ENCODE results near the gene ABCG1.

GRCh38 chr21:42266971-42267556, 48.1 kb downstream of the ABCG1 start:
- TF ChIP-seq CEBPB (IDR thresholded peaks at IDR 0.05; ENCODE audit: low read depth, low read length) = no peak
- no peak for TF ChIP-seq POLR2A (IDR thresholded peaks at IDR 0.05; ENCODE audit: low read depth, low read length)
- TF ChIP-seq CTCF (conservative IDR thresholded peaks at IDR 0.05; ENCODE audit: low read depth, low read length) = no peak
- TF ChIP-seq MAZ (IDR thresholded peaks at IDR 0.05; ENCODE audit: borderline replicate concordance, low read depth, low read length) = no peak
- TF ChIP-seq MXI1 (IDR thresholded peaks at IDR 0.05; ENCODE audit: borderline replicate concordance, low read depth, low read length) = no peak
- no peak for TF ChIP-seq NFE2L2 (IDR thresholded peaks at IDR 0.05; ENCODE audit: low read depth, low read length)
- no peak for TF ChIP-seq ELK1 (IDR thresholded peaks at IDR 0.05; ENCODE audit: borderline replicate concordance, low read depth, low read length)
